Dendritic cell treated with granulocyte-macrophage colony-stimulating factor and Interleukin-4, amounts not matched to agents 40 ng/mL and 50 ng/mL, for 4 days (primary cell): ENCODE data around the gene PALLD.

Experiments used
- H3K27ac Mint-ChIP-seq: one replicate; pipeline ENCODE4 v1.8.0; 2022; ENCODE audit warnings: mild to moderate bottlenecking, mixed read lengths
- H3K27me3 Mint-ChIP-seq: one replicate; pipeline ENCODE4 v1.8.0; 2022; ENCODE audit warnings: mild to moderate bottlenecking, mixed read lengths
- H3K36me3 Mint-ChIP-seq: one replicate; pipeline ENCODE4 v1.8.0; 2022; ENCODE audit warnings: low read depth, mixed read lengths
- H3K4me1 Mint-ChIP-seq: one replicate; pipeline ENCODE4 v1.8.0; 2022; ENCODE audit warnings: low read depth, mixed read lengths
- H3K4me3 Mint-ChIP-seq: one replicate; pipeline ENCODE4 v1.8.0; 2022; ENCODE audit warnings: mild to moderate bottlenecking, moderate library complexity, mixed read lengths
- H3K9me3 Mint-ChIP-seq: one replicate; pipeline ENCODE4 v1.8.0; 2022; ENCODE audit warnings: mixed read lengths
- intact Hi-C: fragments of 100-400 bp; cut with micrococcal nuclease; formaldehyde crosslinking; loops from one replicate; pipeline ENCODE4 v1.15.0; 2022

The PALLD gene

GRCh38 chr4:168564023-168564422 is 67.2 kb downstream of the PALLD start:
- H3K9me3 Mint-ChIP-seq, result no peaks in the 10 kb centered on the region
- H3K27ac Mint-ChIP-seq, result no peak overlapping the region
- H3K36me3 Mint-ChIP-seq, result no peaks in the 10 kb centered on the region
- intact Hi-C loops, result no loop called here
- no peaks in the 10 kb centered on the region for H3K4me1 Mint-ChIP-seq
- H3K27me3 Mint-ChIP-seq, result no peaks in the 10 kb centered on the region
- no peak overlapping the region for H3K4me3 Mint-ChIP-seq

- Mint-ChIP-seq H3K9me3 (no peaks in the 10 kb centered on the region), H3K36me3 (no peaks in the 10 kb centered on the region), H3K4me3 (no peak overlapping the region), H3K27me3 (no peaks in the 10 kb centered on the region), H3K4me1 (no peaks in the 10 kb centered on the region), H3K27ac (no peak overlapping the region)
- intact Hi-C loops, result no loop called here
Observed at GRCh38 chr4:168565130-168565529, 68.3 kb downstream of the PALLD start.

GRCh38 chr4:168566726-168567125 is 69.9 kb downstream of the PALLD start:
- no peaks in the 10 kb centered on the region for H3K36me3 Mint-ChIP-seq
- no peaks in the 10 kb centered on the region for H3K9me3 Mint-ChIP-seq
- H3K27ac Mint-ChIP-seq, result no peak overlapping the region
- H3K4me3 Mint-ChIP-seq, result no peak overlapping the region
- intact Hi-C loops, result no loop called here
- H3K27me3 Mint-ChIP-seq, result no peaks in the 10 kb centered on the region
- no peaks in the 10 kb centered on the region for H3K4me1 Mint-ChIP-seq

- intact Hi-C loops, result no loop called here
- Mint-ChIP-seq H3K36me3 (no peaks in the 10 kb centered on the region), H3K9me3 (no peaks in the 10 kb centered on the region), H3K4me3 (no peak overlapping the region), H3K4me1 (no peaks in the 10 kb centered on the region), H3K27me3 (no peaks in the 10 kb centered on the region), H3K27ac (no peak overlapping the region)
Observed at GRCh38 chr4:168569066-168569930, 72.4 kb downstream of the PALLD start.

GRCh38 chr4:168569931-168570276 is 73.1 kb downstream of the PALLD start:
- H3K27ac Mint-ChIP-seq, result no peak overlapping the region
- H3K4me3 Mint-ChIP-seq, result no peak overlapping the region
- intact Hi-C loops, result no loop called here
- no peaks in the 10 kb centered on the region for H3K4me1 Mint-ChIP-seq
- H3K36me3 Mint-ChIP-seq, result no peaks in the 10 kb centered on the region
- H3K27me3 Mint-ChIP-seq, result no peaks in the 10 kb centered on the region
- H3K9me3 Mint-ChIP-seq, result no peaks in the 10 kb centered on the region

GRCh38 chr4:168570466-168570865 is 73.6 kb downstream of the PALLD start:
- intact Hi-C loops, result no loop called here
- no peaks in the 10 kb centered on the region for H3K4me1 Mint-ChIP-seq
- H3K27me3 Mint-ChIP-seq, result no peaks in the 10 kb centered on the region
- no peaks in the 10 kb centered on the region for H3K9me3 Mint-ChIP-seq
- no peaks in the 10 kb centered on the region for H3K36me3 Mint-ChIP-seq
- H3K4me3 Mint-ChIP-seq, result no peak overlapping the region
- H3K27ac Mint-ChIP-seq, result no peak overlapping the region

- Mint-ChIP-seq H3K36me3 (no peaks in the 10 kb centered on the region), H3K9me3 (no peaks in the 10 kb centered on the region), H3K27me3 (no peaks in the 10 kb centered on the region), H3K27ac (no peak overlapping the region), H3K4me1 (no peaks in the 10 kb centered on the region), H3K4me3 (no peak overlapping the region)
- intact Hi-C loops, result no loop called here
Observed at GRCh38 chr4:168572002-168572401, 75.2 kb downstream of the PALLD start.

GRCh38 chr4:168573870-168574269 is 77.0 kb downstream of the PALLD start:
- H3K9me3 Mint-ChIP-seq, result peaks cover 14% of the 10 kb centered on the region
- no peak overlapping the region for H3K27ac Mint-ChIP-seq
- H3K4me1 Mint-ChIP-seq, result no peaks in the 10 kb centered on the region
- intact Hi-C loops, result no loop called here
- H3K4me3 Mint-ChIP-seq, result no peak overlapping the region
- no peaks in the 10 kb centered on the region for H3K36me3 Mint-ChIP-seq
- H3K27me3 Mint-ChIP-seq, result no peaks in the 10 kb centered on the region

- intact Hi-C loops, result no loop called here
- no peaks in the 10 kb centered on the region for H3K4me1 Mint-ChIP-seq
Observed at GRCh38 chr4:168574581-168575295, 77.9 kb downstream of the PALLD start.

GRCh38 chr4:168575473-168575872 is 78.6 kb downstream of the PALLD start:
- peaks cover 14% of the 10 kb centered on the region for H3K9me3 Mint-ChIP-seq
- intact Hi-C loops, result no loop called here
- H3K27me3 Mint-ChIP-seq, result no peaks in the 10 kb centered on the region
- H3K4me1 Mint-ChIP-seq, result no peaks in the 10 kb centered on the region
- H3K4me3 Mint-ChIP-seq, result no peak overlapping the region
- no peak overlapping the region for H3K27ac Mint-ChIP-seq
- H3K36me3 Mint-ChIP-seq, result no peaks in the 10 kb centered on the region

More at GRCh38 chr4:168574581-168575295, 77.9 kb downstream of the PALLD start:
- Mint-ChIP-seq H3K9me3 (peaks cover 14% of the 10 kb centered on the region), H3K4me3 (no peak overlapping the region), H3K27me3 (no peaks in the 10 kb centered on the region), H3K27ac (no peak overlapping the region), H3K36me3 (no peaks in the 10 kb centered on the region)

GRCh38 chr4:168577624-168578023 is 80.8 kb downstream of the PALLD start:
- intact Hi-C loops, result no loop called here
- Mint-ChIP-seq H3K27me3 (no peaks in the 10 kb centered on the region), H3K4me1 (no peaks in the 10 kb centered on the region), H3K36me3 (no peaks in the 10 kb centered on the region), H3K9me3 (peaks cover 31% of the 10 kb centered on the region), H3K4me3 (no peak overlapping the region), H3K27ac (no peak overlapping the region)

GRCh38 chr4:168580228-168580627 is 83.4 kb downstream of the PALLD start:
- H3K4me1 Mint-ChIP-seq, result no peaks in the 10 kb centered on the region
- intact Hi-C loops, result loop anchor here (5.0 kb wide), 1 partner anchor 337 kb away; no protein-coding TSS in a partner anchor
- peaks cover 31% of the 10 kb centered on the region for H3K9me3 Mint-ChIP-seq
- no peak overlapping the region for H3K4me3 Mint-ChIP-seq
- H3K27me3 Mint-ChIP-seq, result no peaks in the 10 kb centered on the region
- no peaks in the 10 kb centered on the region for H3K36me3 Mint-ChIP-seq
- no peak overlapping the region for H3K27ac Mint-ChIP-seq

GRCh38 chr4:168584321-168584771 is 87.5 kb downstream of the PALLD start:
- intact Hi-C loops, result loop anchor here (5.0 kb wide), 1 partner anchor 333 kb away; no protein-coding TSS in a partner anchor
- Mint-ChIP-seq H3K4me1 (no peaks in the 10 kb centered on the region), H3K36me3 (no peaks in the 10 kb centered on the region), H3K9me3 (peaks cover 17% of the 10 kb centered on the region), H3K27me3 (peaks cover 2% of the 10 kb centered on the region), H3K27ac (no peak overlapping the region), H3K4me3 (no peak overlapping the region)
